ENCODE data around the gene SCYGR6. TPM values are rescaled to one million over a fixed set of nuclear protein-coding genes. Genes with fewer than 3 reads are reported as not detected.
A peak's percentile ranks its signal among the peaks of the same experiment; 100 is the strongest.

The SCYGR6 gene
- total RNA-seq, 4 donors from 2014 or later: not detected

DNA sequence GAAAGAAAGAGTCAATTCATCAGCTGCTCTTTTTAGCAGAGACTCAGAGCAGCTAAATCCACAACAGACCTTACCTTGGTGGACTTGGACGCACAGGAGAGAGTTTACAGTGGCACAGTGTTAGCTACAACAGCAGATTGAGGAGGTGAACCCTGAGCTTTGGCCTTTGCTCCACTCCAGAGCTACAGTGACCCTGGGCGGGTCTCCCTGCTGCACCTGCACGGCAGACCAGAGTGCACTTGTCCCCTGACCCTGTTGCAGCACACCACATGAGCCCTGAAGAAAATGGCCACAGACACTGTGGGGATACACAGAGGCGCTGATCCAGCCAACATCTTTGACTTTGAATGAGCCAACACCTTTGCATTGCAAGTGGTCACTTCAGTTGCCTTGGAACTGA is 17.7 kb downstream of the SCYGR6 start:
- 50 to 54% methylated on average over 2 to 4 of the region's 4 CpGs for WGBS, 2 donors (ENCODE audit: low coverage in 1 of 2)
- DNase-seq: peak; percentile 60
- H3K4me3 ChIP-seq: no peak overlapping the region
- in situ Hi-C loops (cut with MboI; ENCODE audit: low pct_ligation_motif_present in 1 of 4, low pct_unique_long_range_greater_than_20kb in 1 of 4, low sequenced_read_pairs in 3 of 4) (no loop called here), intact Hi-C loops (cut with DNase I; ENCODE audit: low total_unique reads) (no loop called here)
- peak overlapping the region in 2 of 4 donors; percentile 6 to 26 for H3K27ac ChIP-seq
- H3K4me1 ChIP-seq: peaks cover 0 to 30% (median 6%) of the 10 kb centered on the region in 4 donors
- H3K36me3 ChIP-seq: no peaks in the 10 kb centered on the region
- no peaks in the 10 kb centered on the region for H3K9me3 ChIP-seq
- no peaks in the 10 kb centered on the region for H3K27me3 ChIP-seq
- TF ChIP-seq, protein P1, sequence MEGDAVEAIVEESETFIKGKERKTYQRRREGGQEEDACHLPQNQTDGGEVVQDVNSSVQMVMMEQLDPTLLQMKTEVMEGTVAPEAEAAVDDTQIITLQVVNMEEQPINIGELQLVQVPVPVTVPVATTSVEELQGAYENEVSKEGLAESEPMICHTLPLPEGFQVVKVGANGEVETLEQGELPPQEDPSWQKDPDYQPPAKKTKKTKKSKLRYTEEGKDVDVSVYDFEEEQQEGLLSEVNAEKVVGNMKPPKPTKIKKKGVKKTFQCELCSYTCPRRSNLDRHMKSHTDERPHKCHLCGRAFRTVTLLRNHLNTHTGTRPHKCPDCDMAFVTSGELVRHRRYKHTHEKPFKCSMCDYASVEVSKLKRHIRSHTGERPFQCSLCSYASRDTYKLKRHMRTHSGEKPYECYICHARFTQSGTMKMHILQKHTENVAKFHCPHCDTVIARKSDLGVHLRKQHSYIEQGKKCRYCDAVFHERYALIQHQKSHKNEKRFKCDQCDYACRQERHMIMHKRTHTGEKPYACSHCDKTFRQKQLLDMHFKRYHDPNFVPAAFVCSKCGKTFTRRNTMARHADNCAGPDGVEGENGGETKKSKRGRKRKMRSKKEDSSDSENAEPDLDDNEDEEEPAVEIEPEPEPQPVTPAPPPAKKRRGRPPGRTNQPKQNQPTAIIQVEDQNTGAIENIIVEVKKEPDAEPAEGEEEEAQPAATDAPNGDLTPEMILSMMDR (IDR thresholded peaks at IDR 0.05): no peak
- TF ChIP-seq POLR2AphosphoS5 (IDR thresholded peaks at IDR 0.05) (peak in 2 of 3 donors; percentile 12 to 32), POLR2A (IDR thresholded peaks at IDR 0.05) (no peak)

- 55 to 62% methylated on average over 3 of the region's 3 CpGs for WGBS, 2 donors (ENCODE audit: low coverage in 1 of 2)
- no peak for TF ChIP-seq POLR2A (IDR thresholded peaks at IDR 0.05)
- TF ChIP-seq EP300 (IDR thresholded peaks at IDR 0.05; ENCODE audit: low read depth): no peak
- TF ChIP-seq, protein P1 (IDR thresholded peaks at IDR 0.05): no peak
- TF ChIP-seq POLR2AphosphoS5 (IDR thresholded peaks at IDR 0.05): no peak
These were observed 20.6 kb downstream of the SCYGR6 start for GRCh38 chr2:227703961-227704360.

GRCh38 chr2:227703280-227703732 is 21.3 kb downstream of the SCYGR6 start:
- Histone ChIP-seq H3K4me3 (no peak overlapping the region), H3K36me3 (no peaks in the 10 kb centered on the region), H3K27ac (no peak overlapping the region), H3K4me1 (peaks cover 0 to 32% (median 6%) of the 10 kb centered on the region in 4 donors), H3K9me3 (no peaks in the 10 kb centered on the region), H3K27me3 (no peaks in the 10 kb centered on the region)
- TF ChIP-seq POLR2A (IDR thresholded peaks at IDR 0.05) (no peak), POLR2AphosphoS5 (IDR thresholded peaks at IDR 0.05) (no peak), EP300 (IDR thresholded peaks at IDR 0.05; ENCODE audit: low read depth) (no peak)
- TF ChIP-seq, protein P1 (IDR thresholded peaks at IDR 0.05): no peak
- in situ Hi-C loops (cut with MboI; ENCODE audit: low pct_ligation_motif_present in 1 of 4, low pct_unique_long_range_greater_than_20kb in 1 of 4, low sequenced_read_pairs in 3 of 4): no loop called here
- intact Hi-C loops (cut with DNase I; ENCODE audit: low total_unique reads): no loop called here
- DNase-seq: no peak
- WGBS, 2 donors (ENCODE audit: low coverage in 1 of 2): 33% methylated on average over 4 of the region's 4 CpGs; no CpG with 5 or more reads in 1 of the 2 donors

More at GRCh38 chr2:227703961-227704360, 20.6 kb downstream of the SCYGR6 start:
- no peaks in the 10 kb centered on the region for H3K27me3 ChIP-seq
- peaks cover 0 to 32% (median 6%) of the 10 kb centered on the region in 4 donors for H3K4me1 ChIP-seq
- H3K4me3 ChIP-seq: no peak overlapping the region
- intact Hi-C loops (cut with DNase I; ENCODE audit: low total_unique reads): no loop called here
- H3K36me3 ChIP-seq: no peaks in the 10 kb centered on the region
- no peaks in the 10 kb centered on the region for H3K9me3 ChIP-seq
- no peak for DNase-seq
- no peak overlapping the region for H3K27ac ChIP-seq
- in situ Hi-C loops (cut with MboI; ENCODE audit: low pct_ligation_motif_present in 1 of 4, low pct_unique_long_range_greater_than_20kb in 1 of 4, low sequenced_read_pairs in 3 of 4): no loop called here

GRCh38 chr2:227701556-227701955 is 23.0 kb downstream of the SCYGR6 start:
- intact Hi-C loops (cut with DNase I; ENCODE audit: low total_unique reads) (no loop called here), in situ Hi-C loops (cut with MboI; ENCODE audit: low pct_ligation_motif_present in 1 of 4, low pct_unique_long_range_greater_than_20kb in 1 of 4, low sequenced_read_pairs in 3 of 4) (no loop called here)
- Histone ChIP-seq H3K9me3 (no peaks in the 10 kb centered on the region), H3K36me3 (no peaks in the 10 kb centered on the region), H3K4me1 (peaks cover 0 to 24% (median 4%) of the 10 kb centered on the region in 4 donors), H3K4me3 (no peak overlapping the region), H3K27ac (peak overlapping the region in 1 of 4 donors; percentile 6), H3K27me3 (no peaks in the 10 kb centered on the region)
- WGBS, 2 donors (ENCODE audit: low coverage in 1 of 2): 38 to 52% methylated on average over 2 to 3 of the region's 3 CpGs
- TF ChIP-seq POLR2AphosphoS5 (IDR thresholded peaks at IDR 0.05): no peak
- TF ChIP-seq, protein P1 (IDR thresholded peaks at IDR 0.05): no peak
- TF ChIP-seq EP300 (IDR thresholded peaks at IDR 0.05; ENCODE audit: low read depth): no peak
- TF ChIP-seq POLR2A (IDR thresholded peaks at IDR 0.05): no peak
- no peak for DNase-seq
